ENCODE measurements around the gene PTPRC.

- TF ChIP-seq POLR2AphosphoS5 (IDR thresholded peaks at IDR 0.05) = no peak
- no peak for TF ChIP-seq CTCF (IDR thresholded peaks at IDR 0.05)
- TF ChIP-seq POLR2A (IDR thresholded peaks at IDR 0.05) = no peak
Measured at GRCh38 chr1:198806861-198807260, 168.0 kb downstream of the PTPRC start.
